LNCaP clone FGC (cell line): ENCODE data around the gene CCT2.
A peak's percentile ranks its signal among the peaks of the same experiment; 100 is the strongest.

Source experiments
- DNase-seq: peaks from one replicate; pipeline ENCODE4 v3.0.0-alpha.2; 2011; ENCODE audit warnings: low read depth
- H3K4me3 ChIP-seq: 2 replicates; pipeline ENCODE4 v1.5.1; 2011; ENCODE audit warnings: mild to moderate bottlenecking, low read depth, low read length, control low read depth
- CTCF ChIP-seq: IDR thresholded peaks from 2 replicates; pipeline ENCODE4 v1.5.1; 2012; ENCODE audit warnings: mild to moderate bottlenecking; ENCODE audit not compliant: control insufficient read depth, insufficient read depth; ENCODE audit errors: extremely low read depth

Gene CCT2

GRCh38 chr12:69570000-69570516, 15.2 kb upstream of the CCT2 start:
- no peak overlapping the region for H3K4me3 ChIP-seq
- DNase-seq = no peak
- TF ChIP-seq CTCF = no peak

- H3K4me3 ChIP-seq = no peak overlapping the region
- DNase-seq = no peak
Measured at GRCh38 chr12:69570545-69571399, 14.5 kb upstream of the CCT2 start.

GRCh38 chr12:69575346-69575745, 9.9 kb upstream of the CCT2 start:
- no peak for DNase-seq
- no peak overlapping the region for H3K4me3 ChIP-seq
- TF ChIP-seq CTCF = no peak

More at GRCh38 chr12:69570545-69571399, 14.5 kb upstream of the CCT2 start:
- peak; percentile 89 for TF ChIP-seq CTCF

GRCh38 chr12:69578283-69578682, 7.0 kb upstream of the CCT2 start:
- TF ChIP-seq CTCF = no peak
- no peak for DNase-seq
- no peak overlapping the region for H3K4me3 ChIP-seq

- no peak overlapping the region for H3K4me3 ChIP-seq
- no peak for DNase-seq
- TF ChIP-seq CTCF = no peak
Measured at GRCh38 chr12:69579029-69579428, 6.2 kb upstream of the CCT2 start.

- H3K4me3 ChIP-seq = no peak overlapping the region
- no peak for TF ChIP-seq CTCF
- no peak for DNase-seq
Measured at GRCh38 chr12:69580074-69580473, 5.2 kb upstream of the CCT2 start.
